Measurements from ENCODE around the gene PAX3.

Gene PAX3

DNA sequence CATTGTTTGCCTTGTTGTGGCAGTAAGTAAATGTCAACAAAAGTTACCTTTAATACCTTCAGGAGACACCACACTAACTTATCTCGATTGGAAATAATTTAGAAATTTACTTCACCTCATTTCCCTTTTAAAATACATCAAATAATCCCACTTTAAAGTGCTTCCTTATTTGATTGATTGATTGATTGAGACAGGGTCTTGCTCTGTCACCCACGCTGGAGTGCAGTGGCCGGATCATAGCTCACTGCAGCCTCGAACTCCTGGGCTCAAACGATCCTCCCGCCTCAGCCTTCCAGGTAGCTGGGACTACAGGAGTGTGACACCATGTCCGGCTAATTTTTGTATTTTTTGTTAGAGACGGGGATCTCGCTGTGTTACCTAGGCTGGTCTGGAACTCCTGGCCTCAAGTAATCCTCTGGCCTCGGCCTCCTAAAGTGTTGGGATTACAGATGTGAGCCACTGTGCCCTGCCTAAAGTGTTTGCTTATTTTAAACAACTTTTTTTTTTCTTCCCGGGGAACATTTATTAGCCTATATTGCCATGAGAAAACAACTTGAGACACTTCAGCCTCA lies 12.0 kb upstream of the PAX3 start:
- DNase-seq (ENCODE audit: low read depth), result no peak

DNA sequence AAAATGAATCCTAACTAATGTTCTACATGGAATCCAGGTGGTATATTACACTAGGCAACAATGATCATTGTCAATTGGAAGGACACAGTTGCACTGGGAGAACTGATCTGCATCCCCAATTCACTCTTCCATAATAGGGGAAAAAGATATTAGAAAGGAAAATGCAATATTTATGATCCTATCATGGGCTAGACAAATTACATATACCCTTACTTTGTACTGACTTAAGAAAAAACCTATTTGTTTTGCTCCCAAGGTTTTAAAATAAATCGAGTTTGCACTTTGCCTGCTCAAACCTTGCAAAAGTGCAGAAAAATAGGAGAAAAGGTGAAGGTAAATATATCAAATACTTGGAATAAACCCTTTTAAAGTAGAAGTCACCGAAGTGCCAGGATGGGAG lies 11.0 kb upstream of the PAX3 start:
- no peak for DNase-seq (ENCODE audit: low read depth)

DNA sequence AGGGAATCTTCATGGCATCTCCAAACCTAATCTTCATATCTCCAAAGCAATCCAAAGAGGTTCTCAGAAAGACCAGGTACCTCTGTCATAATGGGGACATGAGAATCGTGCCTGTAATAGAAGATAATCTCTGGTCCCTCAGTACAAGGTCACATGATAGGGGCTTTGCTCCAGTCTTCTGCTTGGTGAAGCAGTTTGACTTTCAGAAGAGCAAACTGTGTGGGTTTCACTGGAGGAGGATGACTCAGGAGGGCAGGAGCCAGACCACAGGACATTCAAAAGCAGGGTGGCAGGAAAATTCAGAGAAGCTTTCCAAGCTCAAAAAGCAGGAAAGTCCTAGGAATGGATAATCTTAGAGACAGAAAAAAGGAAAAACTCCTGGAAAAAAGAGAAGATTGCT lies 10.6 kb upstream of the PAX3 start:
- DNase-seq (ENCODE audit: low read depth), result no peak

DNA sequence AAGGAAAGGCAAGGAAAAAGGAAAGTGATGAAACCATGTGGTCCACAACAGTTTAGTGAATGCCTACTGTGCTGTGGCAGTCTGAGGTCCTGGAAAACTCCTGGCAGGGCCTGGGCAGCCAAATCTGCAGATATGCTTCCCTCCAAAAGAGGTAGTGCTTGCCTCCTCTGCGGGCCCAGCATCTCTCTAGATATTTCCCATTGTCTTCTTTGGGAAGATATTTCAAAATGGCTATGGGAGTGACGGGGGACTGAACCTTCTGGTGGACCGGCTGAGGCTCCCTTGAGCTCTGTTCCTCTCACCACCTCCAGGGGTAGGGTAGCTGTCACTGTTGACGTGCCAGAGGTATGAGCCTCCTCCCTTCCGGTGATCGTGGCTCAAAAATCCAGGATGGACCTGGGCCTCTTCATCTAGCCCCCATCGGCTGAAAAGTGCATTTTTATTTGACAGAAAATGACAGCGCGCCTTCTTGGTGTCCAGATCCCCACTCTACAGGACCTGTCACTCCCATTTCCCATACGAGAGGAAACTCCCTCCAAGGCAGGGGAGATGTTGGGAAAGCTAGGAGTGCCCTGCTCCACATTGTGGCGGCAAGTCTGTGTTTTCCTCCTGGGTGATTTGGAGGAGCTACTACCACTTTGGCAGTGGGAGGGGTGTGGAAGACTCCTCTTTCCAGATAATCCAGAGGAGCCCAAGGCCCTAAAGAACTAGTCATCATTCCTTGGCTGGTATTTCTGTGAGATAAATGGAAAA lies 9.4 kb upstream of the PAX3 start:
- DNase-seq (ENCODE audit: low read depth), result no peak

DNA sequence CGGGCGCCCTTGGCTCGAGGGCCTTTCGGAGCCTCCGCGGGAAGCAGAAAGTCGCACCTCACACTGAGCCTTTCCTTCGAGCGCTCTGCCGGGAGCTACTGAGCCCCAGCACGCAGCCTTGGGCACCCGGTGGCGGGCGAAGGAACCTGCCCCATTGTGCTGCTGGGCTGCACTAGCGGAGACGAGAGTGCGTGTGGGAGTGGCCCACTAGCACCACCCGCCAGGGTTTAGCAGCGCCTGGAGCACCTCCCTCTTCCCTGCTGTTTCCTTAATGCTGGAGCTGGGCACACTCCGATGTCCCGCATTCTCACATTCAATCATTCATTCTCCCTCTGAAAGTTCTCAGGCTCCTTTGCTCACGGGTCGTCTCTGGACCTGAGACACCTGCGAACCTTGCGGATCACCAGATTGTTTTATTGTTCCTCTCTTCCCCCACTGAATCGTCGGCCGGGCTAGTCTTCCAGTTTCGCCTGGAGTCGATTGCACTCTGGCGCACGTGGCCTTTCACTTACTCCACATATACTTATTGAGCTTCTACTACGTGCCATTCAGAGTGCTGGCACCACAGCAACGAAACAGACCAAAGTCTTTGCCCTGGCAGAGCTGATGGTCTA lies 8.5 kb upstream of the PAX3 start:
- no peak for DNase-seq (ENCODE audit: low read depth)

DNA sequence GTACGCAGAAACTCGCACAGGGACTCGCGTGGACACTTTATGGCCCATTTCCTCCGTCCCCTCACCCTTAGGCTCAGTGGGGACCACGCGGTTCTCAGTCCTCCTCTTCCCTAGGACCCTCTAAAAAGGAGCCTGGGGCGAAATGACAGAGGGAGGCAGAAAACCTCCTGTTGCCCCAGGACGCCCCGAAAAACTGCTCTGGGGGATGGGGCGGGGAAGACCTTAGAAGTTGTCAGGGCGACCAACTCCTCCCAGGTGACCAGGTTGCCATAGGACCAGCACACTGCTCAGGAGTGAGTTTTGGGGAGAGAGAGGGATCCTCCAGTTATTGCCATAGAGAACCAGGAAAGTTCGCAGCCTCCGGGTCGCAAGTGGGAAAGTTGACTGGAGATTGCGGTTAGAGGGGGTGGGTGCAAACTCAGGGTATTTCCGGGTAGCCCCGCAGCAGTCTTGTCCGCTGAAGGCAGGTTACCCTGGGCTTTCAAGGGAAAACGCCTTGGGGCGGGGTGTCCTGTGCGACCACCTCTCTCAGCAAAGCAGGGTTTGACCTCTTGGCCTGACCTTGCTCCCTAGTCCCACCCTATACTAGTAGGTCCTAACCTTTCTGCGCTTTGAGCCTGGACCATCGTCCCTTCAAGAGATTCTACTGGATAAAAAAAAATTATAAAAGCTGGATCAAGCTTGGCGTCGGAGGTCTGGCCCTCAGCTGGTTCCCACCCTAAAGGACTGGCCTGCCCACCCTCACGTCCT lies 7.8 kb upstream of the PAX3 start:
- DNase-seq (ENCODE audit: low read depth), result no peak

DNA sequence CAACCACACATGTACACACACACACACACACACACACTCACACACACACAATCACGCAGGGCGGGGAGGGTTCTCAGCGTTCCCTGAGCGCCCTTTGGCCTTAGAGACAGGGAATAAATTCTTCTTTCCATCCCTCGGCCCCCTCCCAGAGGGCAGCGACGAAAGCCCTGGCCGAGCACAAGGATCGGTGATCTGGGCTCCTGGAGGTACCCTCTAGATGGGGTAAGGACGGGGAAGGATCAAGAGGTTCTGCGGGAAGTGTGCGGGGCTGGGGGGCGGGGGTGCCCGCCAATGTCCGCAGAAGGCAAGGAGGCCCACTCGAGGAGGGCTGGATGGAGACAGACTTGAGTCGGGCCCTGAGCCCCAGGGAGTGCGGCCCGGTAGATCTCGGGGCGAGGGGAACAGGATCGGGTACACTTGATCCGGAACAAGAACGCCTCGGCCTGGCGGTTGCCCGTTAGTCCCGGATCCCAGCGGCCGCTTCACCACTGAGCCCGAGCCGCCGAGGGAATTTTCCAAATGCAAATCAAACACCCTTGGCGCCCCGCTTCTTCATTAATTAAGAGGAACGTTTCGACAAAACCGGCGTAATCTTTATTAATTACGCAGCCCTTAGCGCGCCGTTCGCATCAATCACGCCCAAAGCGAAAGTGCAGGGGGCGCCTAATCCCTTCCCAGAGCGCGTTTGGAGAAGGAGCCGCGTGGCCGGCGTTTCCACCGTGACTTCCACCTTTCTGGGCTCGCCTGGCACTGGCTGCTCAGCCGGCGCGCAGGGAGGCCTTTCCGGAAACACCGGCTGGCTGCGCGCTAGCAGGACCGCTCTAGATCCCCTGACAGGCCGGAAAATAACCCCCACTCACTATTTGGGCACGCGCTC lies 7.0 kb upstream of the PAX3 start:
- DNase-seq (ENCODE audit: low read depth), result peak; percentile 6

DNA sequence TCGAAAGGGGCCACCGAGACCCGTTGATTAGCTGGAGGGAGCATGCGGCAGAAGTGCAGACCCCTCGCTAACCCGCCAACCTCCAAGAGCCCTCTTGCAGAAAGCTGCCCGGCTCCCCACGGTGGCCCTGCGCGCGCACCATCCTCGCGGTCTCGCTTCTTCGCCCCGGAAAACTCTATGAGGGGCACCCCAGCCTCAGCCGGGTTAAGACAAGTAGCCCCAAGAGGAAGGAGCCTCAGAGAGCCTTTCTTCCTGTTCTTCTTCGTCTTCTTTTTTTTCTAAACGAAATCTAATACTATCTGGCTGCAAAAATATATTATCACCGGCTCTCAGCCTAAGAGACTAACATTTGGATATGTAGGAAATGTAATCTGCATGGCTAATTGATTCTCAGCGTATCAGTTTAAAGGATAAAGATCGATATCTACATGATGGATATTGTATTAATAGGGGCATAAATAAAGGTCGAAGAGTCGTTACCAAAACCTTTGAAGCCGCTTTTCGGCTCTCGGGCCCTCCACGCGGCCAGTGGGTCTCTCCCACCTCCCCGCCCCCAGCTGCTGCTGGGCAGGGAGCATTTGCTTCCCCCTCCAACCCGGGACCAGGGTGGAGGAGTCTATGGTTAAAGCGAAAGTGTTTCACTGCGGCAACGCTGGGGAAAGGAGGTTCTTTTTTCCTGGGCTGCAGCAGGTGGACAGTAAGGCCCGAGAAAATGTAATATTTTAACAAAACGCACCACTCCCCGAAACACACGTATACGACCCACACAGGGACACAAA lies 6.1 kb upstream of the PAX3 start:
- no peak for DNase-seq (ENCODE audit: low read depth)

DNA sequence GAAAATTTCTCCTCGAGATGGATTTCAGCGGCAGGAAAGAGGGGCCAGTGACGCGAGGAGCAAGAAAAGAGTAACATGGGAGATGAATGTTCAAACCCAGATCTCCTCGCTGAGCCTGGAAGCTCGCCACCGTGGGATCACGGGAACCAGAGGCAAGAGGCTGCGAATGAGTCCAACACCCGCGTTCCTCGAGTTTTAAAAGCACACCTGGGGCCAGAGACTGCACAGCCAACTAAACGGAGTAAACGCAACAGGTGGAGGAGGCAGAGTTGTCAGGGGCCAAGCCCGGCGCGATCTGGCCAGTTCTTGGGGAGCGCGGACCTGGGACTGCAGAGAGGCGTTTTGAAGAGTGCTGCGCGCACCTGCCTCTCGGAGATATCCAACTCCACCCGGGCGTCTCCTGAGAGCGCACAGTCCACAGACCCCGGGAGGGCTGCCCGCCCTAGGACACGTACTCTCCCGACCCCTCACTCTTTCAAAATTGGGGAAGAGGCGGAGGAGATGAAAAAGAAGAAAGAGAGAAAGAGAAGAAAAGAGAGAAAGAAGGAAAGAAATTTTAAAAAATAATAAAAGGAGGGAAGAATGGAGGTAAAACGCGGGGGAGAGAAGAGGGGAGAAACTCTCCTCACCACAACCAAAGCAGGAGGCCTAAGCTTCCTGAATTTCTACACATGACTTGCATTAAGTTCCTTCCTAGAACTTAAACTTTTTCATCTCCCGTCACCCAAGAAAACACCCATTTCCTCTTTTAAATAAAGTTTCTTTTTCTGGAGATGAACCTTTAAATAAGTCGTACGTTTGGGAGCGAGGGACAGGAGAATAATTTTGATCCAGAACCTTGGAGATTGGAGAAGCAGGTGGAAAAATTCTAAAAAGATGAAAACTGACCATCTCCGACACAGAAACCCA lies 5.3 kb upstream of the PAX3 start:
- DNase-seq (ENCODE audit: low read depth), result no peak

DNA sequence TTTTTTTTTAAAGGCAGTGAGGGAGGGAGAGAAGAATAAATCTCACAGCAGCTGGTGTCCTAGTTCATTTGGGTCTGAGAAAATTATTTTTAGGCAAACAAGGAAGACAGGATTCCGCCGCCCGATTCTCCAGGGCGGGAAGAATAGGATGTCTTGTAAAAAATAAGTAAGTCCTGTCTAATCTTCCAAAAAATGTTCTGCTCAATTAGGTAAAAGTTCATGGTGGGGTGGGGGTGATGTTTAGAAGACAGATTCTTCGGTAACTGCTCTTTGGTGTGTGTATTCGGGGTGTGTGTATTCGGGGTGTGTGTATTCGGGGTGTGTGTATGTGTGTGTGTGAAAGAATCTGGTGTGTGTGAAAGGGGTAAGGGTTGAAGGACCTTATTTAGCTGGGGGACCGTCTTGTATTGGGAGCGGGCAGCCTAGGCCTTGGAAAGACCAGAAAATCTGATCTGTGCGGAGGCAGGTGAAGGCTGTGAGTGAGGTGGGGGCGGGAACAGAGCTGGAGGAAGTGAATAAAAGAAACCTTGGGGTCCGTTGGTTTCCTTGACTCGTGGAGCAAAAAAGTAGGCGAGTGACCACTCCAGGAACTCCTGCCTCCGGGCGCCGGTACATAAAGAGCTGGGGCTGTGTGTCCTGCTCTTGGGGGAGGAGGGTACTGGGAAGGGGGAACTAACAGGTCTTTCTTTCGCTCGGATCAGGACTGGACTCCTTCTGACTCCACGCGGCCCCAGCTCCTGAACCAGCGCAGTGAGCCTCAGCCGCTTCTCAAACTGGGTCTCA lies 4.4 kb upstream of the PAX3 start:
- no peak for DNase-seq (ENCODE audit: low read depth)

DNA sequence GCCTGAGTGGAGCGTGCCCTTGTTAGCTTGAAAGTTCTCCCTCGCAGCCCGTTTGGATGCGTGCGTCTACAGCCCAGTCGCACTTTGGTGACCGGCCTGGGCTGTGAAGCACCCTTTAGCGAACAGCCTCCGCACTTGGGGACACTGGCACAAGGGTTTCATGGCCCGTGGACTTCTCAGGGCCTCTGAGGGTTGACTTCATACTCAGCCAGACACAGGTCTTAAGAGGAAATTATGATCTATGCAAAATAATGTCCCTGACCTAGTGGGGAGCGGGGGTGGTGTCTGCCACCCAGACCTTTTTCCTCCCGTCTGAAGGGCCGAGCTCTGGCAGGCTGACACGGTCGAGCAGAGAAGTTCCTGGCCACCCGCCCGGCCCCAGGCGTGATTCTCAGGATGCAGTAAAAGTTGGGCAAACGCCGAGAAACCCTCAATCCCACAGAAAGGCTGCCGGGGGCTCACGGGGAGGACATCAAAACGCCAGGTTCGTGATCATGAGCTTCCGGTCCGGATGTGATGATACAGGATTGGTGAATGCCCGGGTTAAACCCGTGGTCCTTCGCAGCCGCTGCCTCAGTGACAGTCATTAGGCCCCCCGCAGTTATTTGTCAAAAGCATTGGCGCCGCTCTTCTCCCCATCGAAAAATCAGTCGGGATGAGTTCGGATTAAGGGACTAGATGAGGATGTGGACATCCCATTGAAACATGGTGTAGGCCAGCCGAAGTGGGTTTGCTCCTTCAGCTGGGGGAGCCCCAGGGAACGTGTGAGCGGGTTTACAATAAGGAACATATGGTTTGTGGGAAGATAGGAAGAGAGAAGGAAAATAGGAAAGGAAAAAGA lies 3.6 kb upstream of the PAX3 start:
- no peak for DNase-seq (ENCODE audit: low read depth)

DNA sequence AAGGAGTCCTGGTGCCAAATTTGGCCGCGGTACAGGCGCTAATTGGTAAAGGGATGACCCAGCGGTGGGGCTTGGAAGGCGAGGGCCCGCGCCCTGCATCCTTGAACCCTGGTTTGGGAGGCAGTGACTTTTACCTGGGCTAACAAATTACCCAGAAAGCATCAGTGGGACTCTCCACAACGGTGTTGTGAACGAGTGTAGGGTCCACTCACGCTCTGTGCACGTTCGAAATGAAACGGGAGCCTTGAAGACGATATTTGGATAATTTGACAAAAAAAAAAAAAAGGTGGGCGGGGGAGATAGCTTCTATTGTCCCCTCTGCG lies 3.0 kb upstream of the PAX3 start:
- DNase-seq (ENCODE audit: low read depth), result no peak

DNA sequence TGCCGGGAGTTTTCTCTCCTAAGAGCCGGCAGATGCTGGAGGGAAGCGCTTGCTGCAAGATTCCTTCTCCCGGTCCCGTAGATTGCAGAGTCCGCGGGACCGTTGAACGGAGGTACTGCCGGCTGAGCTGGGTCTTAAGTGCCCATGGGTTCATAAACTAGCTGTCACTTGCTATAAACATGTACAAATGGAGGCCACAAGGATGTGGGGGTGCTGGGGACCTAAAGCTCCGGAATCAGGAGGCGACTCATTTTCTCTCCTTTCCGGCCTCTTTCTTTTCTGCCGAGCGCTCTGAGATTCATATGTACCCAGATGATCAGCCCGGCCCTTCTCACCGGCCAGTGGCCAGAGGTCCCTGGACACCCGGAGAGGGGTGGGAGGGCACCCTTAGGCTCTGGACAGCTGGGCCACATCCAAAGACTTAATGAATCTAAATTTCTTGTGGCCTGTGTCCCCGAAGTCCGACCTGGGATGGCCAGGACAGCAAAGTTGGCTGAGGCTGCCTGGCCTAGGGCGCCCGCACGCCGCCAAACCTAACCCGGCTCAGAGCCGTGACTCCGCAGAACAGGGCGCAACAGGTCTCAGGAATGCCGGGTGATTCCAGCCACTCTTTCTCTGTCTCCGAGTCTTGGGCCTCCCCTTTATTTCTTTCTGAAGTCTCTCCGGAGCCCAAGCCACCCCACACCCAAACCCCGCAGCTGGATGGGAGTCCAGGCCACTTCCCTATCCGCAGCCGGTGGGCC lies 2.4 kb upstream of the PAX3 start:
- no peak for DNase-seq (ENCODE audit: low read depth)

DNA sequence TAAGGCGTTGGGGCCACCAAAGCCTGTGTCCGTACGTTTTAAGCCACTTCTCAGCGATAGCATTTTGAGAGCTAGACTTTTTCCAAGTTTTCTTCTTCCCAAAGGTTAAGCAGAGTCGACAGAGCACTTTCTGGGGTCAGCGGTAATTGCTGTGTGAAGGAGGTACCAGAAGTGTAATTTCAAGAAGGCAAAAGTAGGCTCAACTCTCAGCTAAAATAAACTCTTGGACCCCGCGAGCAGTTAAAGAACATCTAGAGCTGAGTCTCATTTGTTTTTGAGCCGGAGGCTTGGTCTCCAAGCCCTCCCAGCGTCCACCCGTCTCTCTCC lies 1.9 kb upstream of the PAX3 start:
- DNase-seq (ENCODE audit: low read depth), result no peak

DNA sequence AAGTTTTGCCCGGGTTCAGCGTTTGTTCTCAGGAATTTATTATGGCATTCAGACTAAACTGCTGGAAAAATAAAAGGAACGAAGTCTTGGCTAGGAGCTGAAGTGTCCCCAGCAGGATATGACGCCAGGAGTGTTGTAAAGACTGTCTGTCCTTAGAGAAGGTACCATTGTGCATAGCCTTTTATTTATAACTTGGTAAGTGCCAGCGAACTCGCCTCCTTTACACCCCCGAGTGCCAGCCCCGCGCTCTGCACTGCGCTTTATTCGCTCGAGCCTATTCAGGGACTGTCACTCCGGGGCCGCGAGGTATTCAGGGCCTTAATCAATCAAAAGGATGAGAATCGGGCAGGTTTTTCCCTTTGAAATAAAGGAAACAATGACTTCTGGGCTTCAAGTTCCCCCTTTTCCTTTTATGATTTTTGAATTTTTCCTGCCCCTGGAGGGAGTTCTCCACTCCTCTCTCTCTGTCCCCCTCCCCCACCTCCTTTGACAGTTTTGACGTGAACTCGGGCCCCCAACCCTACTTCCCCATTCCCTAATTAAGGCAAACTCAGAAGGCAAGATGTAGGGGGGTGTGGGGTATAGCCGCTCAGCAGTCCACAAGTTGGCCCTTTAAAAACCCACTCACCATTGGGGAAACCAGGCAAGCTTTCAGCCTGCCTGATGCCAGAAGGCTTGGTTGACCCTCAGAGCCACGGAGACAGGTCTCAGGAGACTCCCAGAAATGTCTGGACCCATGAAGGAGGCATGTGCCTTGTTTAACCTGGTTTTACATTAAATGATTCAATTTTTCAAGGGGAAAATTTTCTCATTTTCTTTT lies 1.3 kb upstream of the PAX3 start:
- no peak for DNase-seq (ENCODE audit: low read depth)

DNA sequence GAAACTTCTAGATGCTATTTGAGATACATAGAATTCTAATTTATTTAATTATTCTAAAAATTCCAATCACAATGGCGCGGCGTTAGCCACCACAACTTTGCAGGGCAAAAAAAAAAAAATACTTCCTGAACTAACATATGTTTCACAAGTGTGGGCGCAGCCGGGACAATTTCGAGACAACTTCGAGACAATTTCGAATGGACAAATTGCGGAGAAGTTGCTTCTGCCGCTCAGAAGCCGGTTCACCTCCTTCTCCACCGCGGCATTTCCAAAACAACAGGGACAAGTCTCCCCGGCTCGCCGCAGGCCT lies 842 bp downstream of the PAX3 start:
- no peak for DNase-seq (ENCODE audit: low read depth)

DNA sequence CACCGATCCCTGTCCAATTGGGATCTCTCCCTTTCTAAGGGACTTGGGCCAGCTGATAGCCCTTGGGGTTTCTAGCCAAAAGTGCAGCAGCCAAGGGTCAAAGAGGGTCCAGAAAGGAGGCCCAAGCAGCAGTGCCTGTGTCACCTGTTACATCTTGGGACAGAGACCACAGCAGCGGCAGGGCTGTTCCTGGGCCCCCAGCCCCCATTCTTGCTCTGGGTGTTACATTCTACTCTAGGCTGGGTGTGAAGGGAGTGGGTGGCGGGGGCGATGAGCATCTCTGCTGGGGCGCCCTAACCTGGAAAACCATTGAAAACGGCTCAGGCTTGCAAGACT lies 1.2 kb downstream of the PAX3 start:
- DNase-seq (ENCODE audit: low read depth), result no peak

Measured in amniotic epithelial cell (primary cell).